HG02884 (cell line): ENCODE measurements around the gene PC.

ENCODE experiments used
- ATAC-seq: cut with Tn5 transposase; IDR thresholded peaks from one replicate; pipeline ENCODE4 v1.9.1; 2021; ENCODE audit warnings: mild to moderate bottlenecking, moderate library complexity; ENCODE audit not compliant: unreplicated experiment

PC gene

DNA sequence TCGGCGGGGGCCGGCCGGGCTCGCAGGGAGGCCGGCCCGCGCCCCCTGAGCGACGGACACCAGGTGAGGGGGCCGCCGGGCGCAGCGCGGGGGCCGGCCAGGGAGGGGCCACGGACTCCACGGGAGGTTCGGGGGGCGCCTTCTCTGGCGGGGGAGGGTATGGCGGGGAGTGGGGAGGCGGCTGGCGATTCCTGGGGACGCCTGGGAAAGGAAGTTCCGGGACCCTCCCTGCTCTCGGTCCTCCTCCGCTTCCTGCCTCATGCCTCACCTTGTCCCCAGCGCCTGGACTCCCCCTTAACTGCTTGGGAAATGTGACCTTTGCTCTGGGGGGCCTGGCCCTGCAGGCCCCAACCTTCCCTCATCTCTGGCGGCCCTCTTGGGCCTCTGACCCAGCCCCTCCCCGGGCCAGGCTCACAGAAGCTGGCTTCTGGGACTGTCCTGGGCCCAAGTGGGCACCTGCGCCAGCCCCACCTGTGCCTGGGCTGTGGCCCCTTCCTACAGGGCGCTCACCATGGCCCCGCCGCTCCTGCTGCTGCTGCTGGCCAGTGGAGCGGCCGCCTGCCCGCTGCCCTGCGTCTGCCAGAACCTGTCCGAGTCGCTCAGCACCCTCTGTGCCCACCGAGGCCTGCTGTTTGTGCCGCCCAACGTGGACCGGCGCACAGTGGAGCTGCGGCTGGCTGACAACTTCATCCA is 100.8 kb downstream of the PC start:
- no peak for ATAC-seq

DNA sequence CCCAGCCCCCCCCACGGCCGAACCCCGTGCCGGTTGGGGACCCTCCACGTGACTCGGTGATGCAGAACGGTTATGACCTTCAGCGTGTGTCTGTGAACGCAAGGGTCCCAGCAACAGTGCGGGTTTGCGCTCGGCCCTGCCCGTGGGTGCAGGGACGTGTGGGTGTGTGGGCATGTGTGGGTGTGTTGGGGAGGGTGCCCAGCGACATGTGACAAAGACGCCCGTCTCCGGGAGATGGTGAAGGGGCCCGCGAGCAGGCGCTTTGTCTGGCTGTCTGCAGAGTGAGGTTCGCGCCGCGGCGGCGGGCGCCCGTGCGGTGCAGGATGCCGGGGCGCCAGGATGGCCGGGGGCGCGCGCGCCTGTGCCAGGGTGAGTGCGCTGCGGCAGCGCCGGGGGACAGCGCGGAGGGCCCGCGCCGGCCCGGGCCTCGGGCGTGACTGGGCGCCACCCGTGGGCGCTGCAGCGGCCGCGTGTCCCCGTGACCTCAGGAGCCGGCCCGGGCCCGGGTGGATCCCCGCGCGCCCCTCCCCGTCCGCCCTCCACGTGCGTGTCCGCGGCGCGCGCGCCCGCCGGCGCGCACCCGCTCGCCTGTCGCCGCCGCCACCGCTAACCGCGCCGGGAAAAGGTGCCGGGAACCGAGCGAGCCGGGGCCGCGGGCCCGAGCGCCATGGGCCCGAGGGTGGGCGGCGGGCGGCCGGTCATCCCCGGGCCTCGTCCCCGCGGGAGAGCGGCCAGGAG is 101.5 kb downstream of the PC start, which contains the start of gene LRFN4:
Gene LRFN4, plus strand, starts transcription at position 569 of the 738 bp plus-strand sequence. CDS start 681 bp downstream, outside the sequence.
- ATAC-seq, result peak; percentile 29

DNA sequence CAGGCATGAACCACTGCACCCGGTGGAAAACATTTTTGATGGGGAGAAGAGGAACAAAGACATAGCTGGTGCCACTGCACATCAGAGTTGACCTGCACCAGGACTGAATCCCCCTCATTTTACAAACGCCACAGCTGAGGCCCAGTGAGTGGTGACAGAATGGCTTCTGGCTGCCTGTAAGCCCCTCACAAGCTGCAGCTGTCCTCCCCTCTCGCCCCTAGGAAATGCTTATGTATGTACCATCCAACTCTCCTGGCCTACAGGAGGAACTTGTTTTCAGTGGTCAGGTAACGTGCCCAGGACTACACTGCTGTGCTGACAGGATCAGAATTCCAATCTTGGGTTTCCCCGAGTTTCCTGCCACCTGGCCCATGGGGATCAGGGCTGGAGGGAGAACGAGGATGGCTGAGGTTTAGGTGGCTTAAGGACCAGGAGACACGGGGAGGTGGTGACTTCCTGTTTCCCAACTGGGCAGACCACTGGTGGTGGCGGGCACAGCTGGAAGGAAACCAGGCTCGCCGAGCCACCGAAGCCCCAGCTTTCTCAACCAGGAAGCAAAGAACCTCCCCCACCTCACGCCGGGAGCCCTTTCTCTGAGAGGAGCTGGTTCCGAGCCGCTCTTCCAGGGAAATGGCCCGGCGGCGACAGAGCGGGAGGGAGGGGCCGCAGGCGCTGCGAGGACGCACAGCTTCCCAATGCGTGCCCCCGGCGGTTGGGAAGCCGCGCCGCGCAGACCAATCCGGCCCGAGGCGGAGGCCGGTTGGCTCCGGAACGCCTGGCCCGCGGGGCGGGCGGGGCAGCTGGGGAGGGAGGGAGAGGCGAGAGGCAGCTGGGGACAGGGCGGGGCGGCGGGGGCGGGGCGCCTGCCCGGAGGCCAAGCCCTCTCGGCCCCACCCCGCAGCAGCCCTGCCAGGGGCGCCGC is 102.3 kb downstream of the PC start:
- ATAC-seq, result peak; percentile 64

DNA sequence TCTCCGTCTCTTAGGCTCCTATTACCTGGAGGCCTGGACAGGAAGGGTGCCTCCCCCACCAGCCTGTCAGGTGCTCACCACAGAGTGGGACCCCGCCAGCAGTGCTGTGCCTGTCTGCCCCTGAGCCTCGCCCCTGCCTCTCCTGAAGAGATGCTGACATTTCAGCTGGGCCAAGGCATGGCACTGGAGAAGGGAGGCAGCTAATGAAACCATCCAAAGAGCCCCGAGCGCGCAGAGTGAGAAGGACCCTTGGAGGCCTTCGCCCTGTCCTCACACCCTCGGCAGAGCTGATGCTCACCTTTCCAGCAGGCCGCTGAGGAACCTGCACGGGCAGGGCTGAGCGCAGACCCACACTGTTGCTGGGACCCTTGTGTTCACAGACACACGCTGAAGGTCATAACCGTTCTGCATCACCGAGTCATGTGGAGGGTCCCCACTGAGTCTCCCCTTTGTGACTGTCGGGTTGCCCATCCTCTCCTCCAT is 103.4 kb downstream of the PC start:
- ATAC-seq, result no peak

DNA sequence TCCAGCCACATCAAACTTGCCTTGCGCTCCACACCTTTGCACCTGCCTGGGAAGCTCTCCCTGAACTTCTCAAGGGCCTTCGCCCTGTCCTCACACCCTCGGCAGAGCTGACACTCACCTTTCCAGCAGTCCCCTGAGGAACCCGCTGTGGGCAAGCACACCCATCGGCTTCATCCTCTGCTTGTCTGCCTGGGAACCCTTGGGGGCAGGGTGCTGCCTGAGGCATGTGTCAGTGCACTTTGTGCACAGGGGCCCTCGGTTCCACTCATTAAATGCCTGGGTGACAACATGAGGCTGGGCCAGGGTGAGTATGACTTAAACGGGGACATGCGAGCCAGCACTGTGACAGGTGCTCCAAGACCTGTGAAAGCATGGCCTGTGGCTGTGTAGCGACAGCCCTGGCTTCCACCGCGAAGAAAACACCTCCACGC is 103.9 kb downstream of the PC start:
- ATAC-seq, result no peak

DNA sequence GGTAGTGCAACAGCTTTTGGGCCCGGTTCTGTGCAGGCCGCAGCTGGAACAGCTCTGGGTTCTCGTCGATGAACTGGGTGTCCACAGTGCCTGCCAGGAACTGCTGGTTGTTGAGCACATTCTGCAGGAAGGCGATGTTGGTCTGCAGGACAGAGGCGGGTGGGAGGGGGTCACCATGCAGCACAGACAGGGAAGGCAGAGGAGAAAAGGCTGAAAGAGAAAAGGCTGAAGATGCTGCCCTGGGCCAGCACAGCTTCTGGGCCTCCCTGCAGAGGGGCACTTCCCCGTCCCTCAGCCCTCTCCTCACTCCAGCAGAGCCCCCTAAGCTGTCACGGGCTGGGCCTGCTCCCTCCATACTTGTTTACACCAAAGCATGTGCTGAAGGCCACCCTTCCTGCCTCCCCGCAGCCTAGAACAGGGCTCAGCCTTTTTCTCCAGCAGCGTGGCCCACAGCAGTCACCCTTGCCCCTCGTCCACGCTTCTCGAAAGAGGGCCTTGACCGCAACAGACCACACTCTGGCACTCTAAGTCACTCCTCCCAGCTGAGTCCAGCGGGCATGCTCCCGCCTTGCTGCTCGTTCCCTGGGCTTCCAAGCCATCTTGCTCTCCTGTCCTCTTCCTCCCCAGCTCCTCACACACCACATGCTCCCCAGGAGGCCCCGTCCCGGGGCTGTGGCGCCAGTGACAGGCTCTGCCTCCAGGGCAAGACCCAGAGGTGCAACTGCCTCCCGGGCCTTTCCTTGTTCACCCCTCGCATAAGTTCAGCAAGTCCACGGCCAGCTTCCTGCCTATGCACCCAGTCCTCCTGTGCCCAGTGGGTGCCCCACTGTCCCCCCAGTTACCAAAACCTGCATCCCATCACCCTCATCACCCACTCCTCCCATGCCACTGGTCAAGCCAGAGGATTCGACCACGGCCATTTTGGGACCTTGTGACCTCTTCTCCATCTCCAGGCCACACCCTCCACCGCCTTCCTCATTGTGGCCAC is 104.6 kb downstream of the PC start:
- no peak for ATAC-seq

DNA sequence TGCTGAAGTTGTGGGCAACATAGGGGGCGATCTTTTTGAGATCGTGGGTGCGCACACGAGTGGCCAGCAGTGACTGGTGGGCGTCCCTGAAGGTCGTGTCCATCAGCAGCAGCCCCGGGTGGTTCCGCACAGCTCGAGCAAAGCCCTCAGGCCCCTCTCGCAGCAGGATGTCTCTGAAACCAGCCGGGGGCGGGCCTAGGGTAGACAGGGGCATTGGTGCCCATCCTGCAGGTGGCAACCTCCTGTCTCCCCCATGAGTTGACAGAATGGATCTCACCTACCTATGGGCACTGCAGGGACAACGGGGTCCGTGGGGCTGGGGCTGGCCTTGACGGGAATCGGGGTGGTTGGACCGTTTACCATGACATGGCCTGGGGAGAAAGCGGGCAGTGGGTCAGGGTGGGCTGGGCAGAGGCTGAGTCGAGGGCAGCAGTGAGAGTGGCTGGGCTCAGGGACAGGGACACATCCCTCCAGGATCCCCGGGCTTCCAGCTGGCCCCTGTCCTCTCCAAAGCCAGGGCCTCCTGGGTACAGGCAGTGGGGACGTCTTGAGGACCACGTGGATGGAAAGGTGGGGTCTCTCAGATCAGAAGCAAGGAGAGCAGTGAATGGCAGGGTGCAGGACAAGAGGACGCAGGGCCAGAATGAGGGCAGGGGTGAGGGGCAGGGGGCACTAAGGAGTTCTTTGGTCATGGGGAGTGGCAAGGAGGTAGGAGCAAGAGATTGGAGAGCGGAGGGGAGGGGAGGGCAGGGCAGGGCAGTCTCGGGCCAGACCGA is 105.5 kb downstream of the PC start:
- no peak for ATAC-seq

DNA sequence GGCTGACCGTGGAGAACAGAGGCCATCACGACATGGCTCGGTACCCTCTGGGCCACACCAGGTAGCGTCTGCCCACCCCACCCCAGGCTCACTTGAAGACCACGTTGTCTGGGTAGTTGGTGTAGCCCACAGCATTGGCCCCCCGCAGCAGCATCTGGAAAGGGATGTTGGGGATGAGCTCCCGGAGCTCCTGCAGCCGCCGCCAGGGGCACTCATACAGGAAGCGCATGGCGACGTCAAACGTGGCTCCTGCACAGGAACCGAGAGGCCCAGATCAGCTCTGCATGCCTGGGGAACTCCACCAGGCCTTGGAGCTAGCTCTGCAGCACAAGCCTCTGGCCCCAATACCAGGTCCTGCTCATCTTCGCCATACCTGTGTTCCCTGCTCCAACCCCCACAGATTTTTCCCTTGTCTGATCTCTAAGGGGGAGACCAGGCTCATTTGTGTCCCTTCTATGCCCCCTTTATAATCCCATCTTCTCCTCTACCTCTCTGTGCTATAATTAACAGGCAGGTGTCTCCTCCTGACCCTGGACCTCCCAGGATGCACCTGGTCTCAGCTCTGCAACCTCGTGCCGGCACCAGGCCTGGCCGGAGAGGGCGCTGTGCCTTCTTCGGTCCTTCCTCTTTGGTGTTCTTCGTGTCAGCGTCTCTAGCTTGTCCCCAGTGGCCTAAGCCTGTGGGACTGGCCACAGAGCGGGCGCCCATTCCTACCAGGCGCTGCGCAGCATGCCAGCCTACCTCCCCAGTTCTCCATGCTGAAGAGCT is 106.3 kb downstream of the PC start:
- ATAC-seq, result no peak

DNA sequence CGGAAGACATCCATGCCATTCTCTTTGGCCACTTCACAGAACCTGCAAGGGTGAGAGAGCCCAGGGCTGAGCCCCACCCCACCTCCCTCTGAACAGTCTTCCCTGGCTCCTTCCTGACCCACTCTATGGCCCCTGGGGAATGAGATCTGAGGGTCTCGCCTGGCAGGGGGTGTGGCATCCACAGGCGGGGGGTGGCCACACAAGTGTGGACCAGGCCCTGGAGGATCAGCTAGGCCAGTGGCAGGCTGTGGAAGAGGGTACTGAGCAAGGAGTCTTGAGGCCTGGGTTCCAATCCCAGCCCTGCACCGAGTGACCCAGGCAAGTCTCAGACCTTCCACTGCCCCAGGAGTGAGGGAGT is 107.0 kb downstream of the PC start:
- ATAC-seq, result no peak

DNA sequence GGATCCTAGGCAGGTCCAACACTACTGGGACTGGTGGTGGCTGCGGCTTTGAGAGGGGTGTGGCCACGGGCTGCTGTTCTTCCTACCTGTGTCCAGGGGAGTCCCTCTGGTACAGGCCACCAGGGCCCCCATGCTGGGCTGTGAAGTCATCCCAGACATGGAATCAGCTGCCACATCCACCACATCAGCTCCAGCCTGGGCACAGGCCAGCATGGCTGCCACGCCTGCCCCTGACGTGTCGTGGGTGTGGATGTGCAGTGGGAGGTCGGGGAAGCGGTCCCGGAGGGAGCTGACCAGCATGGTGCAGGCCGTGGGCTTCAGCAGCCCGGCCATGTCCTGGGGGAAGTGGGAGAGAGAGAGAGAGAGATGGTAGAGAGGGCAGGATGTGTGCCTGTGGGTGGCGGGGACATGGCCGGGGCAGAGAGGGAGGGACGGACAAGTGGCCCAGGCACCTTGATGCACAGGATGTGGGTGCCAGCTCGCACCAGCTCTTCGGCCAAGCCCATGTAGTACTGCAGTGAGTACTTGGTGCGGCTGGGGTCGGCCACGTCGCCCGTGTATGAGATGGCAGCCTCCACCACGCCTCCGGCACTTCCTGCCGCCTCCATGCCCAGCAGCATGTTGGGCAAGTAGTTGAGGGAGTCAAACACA is 107.5 kb downstream of the PC start:
- ATAC-seq, result no peak

DNA sequence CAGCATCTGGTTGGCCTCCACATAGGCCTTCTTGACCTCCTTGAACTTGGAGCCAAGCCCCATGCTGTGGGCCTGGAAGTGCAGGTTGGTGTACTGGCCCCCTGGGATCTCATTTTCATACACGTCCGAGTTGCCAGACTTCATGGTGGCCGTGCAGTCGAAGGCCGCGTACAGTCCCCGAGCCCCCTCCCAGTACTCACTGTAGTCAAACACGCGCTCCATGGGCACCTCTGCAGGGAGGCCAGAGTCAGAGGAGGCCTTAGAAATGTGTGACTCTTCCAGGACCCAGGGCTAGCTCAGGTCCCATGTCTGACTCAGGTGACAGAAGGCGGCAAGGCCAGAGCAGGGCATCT is 108.0 kb downstream of the PC start:
- ATAC-seq, result no peak

DNA sequence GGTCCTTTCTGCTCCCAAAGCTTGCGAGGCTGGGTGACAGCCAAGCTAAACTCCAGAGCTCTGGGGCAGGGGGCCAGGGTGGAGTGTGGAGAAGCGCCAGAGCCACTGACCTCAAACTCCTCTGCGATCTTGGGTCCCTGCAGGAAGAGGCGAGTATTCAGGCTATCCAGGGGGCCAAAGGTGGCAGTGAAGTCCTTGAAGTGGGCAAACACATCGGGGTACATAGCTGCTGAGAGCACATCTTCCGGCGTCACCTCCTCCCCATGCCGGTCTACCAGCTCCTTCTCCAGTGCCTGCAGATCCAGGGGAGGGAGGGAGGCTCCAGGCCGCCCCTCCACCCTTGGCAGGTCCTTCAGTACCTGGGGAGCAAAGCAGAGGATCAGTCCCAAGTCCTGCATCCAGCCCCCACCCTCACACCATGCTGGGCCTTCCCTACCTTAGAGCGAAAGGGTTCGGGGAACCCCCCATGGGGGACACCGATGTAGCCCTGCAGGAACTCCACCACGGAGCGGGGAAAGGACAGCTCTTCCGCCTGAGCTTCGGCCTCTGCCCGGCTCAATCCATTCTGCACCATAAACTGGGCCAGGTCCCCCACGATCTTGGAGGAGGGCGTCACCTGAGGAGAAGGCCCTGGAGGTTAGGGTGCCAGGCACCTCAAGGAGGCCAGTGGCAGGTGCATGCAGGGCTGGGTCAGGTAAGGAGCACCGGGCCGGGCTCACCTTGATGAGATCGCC is 108.5 kb downstream of the PC start:
- no peak for ATAC-seq

DNA sequence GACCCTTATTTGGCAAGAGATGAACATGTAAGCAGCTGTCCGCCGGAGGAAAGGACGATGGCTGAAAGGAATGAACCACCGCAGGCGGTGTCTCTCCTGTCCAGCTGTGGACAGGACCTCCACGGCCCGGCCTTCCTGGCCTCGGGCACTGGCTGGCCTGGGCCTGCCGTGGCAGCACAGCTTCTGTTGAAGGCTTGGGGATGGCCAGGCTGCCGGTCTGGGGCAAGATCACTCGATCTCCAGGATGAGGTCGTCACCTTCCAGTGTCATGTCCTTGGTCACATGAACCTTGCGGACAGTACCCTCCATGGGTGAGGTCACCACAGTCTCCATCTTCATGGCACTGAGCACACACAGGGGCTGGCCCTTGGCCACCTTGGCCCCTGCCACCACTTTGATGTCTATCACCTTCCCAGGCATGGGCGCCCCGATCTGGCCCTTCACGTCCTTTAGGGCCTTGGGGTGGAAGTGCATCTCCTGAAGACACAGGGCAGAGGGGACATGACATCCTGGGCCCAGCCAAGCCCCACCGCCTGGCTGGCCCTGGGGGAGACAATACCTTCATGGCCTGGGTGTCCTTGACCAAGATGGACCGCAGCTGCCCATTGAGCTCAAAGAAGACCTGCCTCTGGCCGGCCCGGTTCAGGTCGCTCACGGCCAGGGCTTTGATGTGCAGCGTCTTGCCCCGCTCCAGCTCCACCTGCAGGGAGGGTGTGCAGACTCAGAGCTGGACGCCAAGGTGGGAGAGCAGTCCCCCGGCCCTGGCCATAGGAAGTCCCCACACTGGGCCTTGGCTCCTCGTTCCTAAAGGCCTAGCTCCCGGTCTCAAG is 109.3 kb downstream of the PC start:
- ATAC-seq, result no peak

DNA sequence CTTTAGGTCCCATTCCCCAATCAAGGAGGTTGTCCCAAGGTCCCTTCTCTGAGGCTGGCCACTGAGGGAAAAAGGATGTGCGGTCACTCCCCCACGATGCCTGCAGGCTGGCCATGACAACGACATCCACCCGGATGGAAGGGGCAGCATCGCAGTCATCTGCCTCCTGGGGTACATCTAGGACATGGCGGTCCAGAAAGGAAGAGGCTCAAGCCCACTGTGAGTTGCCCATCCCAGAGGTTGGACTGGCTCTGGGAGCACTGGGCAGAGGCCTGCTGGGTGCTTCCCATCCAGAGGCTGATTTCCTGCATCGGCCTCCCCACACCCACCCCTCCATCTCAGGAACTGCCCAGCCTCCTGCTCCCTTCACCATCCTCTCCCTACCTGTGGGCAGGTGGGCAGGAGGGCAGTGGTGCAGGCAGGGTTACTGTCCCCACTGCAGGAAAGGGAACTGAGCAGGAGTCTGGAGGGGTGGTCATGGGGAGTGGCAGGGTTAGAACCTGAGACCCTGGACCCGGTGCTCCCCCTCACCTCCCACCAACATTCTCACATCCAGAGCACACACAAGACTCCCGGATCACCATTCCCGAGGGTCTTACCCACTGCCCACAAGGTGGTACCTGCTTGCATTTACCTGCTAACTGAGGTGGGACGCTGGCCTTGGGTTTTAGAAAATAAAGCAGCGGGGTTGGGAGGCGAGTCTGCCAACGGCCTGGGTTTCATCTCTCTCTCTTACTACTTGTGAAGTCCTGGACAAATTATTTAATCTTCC is 110.5 kb downstream of the PC start:
- ATAC-seq, result no peak

DNA sequence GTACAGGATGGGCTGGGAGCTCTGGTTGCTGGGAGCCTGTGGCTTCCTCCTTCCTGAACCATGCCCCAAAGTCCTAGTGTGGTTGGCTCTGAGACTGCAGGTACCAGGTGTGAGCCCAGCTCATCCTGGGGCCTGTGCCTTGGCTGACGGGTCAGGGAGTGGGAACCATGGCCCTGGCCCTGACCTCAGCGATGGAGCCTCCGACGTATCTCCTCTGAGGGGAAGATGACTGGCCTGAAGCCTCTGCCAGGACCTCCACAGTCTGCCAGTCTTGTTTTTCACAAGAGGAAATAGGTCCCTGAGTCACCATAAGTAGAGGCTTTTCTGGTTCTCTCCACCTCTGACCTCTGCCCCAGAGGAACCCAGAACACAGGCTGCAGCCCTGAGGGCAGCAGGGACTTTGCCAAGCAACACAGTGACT is 111.5 kb downstream of the PC start:
- no peak for ATAC-seq

DNA sequence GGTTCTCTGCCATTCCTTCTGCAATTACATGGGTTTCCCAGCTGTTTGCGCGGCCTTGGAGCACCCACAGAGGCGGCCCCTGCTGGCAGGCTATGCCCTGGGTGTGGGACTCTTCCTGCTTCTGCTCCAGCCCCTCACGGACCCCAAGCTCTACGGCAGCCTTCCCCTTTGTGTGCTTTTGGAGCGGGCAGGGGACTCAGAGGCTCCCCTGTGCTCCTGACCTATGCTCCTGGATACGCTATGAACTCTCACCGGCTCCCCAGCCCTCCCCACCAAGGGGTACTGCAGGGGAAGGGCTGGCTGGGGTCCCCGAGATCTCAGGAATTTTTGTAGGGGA is 112.3 kb downstream of the PC start:
- ATAC-seq, result no peak
